Type B pancreatic cell (in vitro differentiated cells): ENCODE measurements around the gene XXYLT1. TPM values are rescaled to one million over a fixed set of nuclear protein-coding genes. Genes with fewer than 3 reads are reported as not detected.
"Not testable (repeated sequence)": the region's sequence is repeated elsewhere in the genome, so short reads cannot be mapped to it uniquely, and the experiment has no call there.

Experiments used
- DNase-seq: peaks from one replicate; pipeline ENCODE4 v3.0.0; 2021; ENCODE audit warnings: mixed read lengths; ENCODE audit not compliant: unreplicated experiment; ENCODE audit errors: extremely low spot score
- H3K27ac Mint-ChIP-seq: 2 replicates; pipeline ENCODE4 v1.8.0; 2021; ENCODE audit warnings: mild to moderate bottlenecking, mixed read lengths
- H3K27me3 Mint-ChIP-seq: 2 replicates; pipeline ENCODE4 v1.8.0; 2021; ENCODE audit warnings: mixed read lengths
- H3K36me3 Mint-ChIP-seq: 2 replicates; pipeline ENCODE4 v1.8.0; 2021; ENCODE audit warnings: mixed read lengths
- H3K4me1 Mint-ChIP-seq: one replicate; pipeline ENCODE4 v1.8.0; 2021; ENCODE audit warnings: mixed read lengths; ENCODE audit not compliant: unreplicated experiment
- H3K4me3 Mint-ChIP-seq: 2 replicates; pipeline ENCODE4 v1.8.0; 2021; ENCODE audit warnings: mild to moderate bottlenecking, mixed read lengths
- H3K9me3 Mint-ChIP-seq: 2 replicates; pipeline ENCODE4 v1.8.0; 2021; ENCODE audit warnings: mixed read lengths
- total RNA-seq: library from RNA; stranded (reverse); gene quantifications from 2 replicates; pipeline ENCODE4 v1.2.1, GENCODE V29; 2021; ENCODE audit warnings: low replicate concordance
- TF ChIP-seq, protein P1 (sequence below): fragments of 200-600 bp; sonication (generic); conservative IDR thresholded peaks from 2 replicates; pipeline ENCODE4 v1.5.0; 2021; ENCODE audit warnings: antibody characterized with exemption, mild to moderate bottlenecking

Gene XXYLT1
- total RNA-seq, 1 donor from 2014 or later, result 27.0 TPM

DNA sequence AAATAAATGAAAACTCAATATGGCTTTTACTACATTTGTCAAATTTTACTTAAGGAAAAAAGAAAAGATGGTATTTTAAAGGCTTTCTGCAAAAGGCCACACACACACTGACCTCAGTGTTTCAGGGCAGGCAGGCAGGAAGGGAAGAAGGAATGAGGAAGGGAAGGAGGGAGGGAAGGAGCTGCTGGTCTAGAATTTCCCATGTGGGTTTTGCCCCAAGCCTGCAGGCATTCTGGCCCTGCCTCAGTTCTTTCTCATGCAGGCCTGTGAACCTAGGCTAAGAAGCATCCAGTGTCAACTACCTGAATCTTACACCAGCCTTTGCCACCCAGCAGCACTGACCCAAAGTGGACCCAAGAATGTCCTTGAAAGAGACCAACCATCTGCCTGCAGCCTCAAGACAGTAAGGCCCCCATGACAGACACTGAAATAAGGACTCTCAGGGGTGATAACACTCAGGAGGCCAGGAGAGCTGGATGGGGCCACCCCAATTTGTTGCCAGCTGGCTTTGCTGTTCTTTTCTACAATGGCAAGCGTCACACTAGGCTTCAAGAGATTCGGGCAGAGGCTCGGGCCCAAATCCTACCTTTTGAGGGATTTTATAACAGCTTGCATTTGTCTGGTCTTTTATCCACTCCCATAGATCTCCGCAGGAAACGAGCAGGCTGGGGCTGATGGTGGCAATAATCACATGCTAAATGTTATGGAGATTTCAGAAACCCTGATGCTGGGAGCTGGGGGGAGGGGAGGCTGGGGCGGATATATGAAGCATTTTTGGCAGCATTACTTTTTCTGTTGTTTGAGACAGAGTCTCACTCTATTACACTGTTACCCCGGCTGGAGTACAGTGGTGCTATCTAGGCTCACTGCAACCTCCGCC, 51.4 kb downstream of the XXYLT1 start:
- Mint-ChIP-seq H3K27ac (no peak overlapping the region), H3K27me3 (no peaks in the 10 kb centered on the region), H3K9me3 (no peaks in the 10 kb centered on the region), H3K4me1 (peaks cover 12% of the 10 kb centered on the region), H3K4me3 (no peak overlapping the region), H3K36me3 (peaks cover 10% of the 10 kb centered on the region)
- TF ChIP-seq, protein P1, sequence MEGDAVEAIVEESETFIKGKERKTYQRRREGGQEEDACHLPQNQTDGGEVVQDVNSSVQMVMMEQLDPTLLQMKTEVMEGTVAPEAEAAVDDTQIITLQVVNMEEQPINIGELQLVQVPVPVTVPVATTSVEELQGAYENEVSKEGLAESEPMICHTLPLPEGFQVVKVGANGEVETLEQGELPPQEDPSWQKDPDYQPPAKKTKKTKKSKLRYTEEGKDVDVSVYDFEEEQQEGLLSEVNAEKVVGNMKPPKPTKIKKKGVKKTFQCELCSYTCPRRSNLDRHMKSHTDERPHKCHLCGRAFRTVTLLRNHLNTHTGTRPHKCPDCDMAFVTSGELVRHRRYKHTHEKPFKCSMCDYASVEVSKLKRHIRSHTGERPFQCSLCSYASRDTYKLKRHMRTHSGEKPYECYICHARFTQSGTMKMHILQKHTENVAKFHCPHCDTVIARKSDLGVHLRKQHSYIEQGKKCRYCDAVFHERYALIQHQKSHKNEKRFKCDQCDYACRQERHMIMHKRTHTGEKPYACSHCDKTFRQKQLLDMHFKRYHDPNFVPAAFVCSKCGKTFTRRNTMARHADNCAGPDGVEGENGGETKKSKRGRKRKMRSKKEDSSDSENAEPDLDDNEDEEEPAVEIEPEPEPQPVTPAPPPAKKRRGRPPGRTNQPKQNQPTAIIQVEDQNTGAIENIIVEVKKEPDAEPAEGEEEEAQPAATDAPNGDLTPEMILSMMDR, result no peak
- peak; percentile 44 for DNase-seq

DNA sequence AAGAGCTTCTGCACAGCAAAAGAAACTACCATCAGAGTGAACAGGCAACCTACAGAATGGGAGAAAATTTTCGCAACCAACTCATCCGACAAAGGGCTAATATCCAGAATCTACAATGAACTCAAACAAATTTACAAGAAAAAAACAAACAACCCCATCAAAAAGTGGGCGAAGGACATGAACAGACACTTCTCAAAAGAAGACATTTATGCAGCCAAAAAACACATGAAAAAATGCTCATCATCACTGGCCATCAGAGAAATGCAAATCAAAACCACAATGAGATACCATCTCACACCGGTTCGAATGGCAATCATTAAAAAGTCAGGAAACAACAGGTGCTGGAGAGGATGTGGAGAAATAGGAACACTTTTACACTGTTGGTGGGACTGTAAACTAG, 52.6 kb downstream of the XXYLT1 start:
- not testable (repeated sequence) for H3K4me3 Mint-ChIP-seq, DNase-seq, H3K36me3 Mint-ChIP-seq, H3K27me3 Mint-ChIP-seq, H3K27ac Mint-ChIP-seq, H3K9me3 Mint-ChIP-seq, H3K4me1 Mint-ChIP-seq

DNA sequence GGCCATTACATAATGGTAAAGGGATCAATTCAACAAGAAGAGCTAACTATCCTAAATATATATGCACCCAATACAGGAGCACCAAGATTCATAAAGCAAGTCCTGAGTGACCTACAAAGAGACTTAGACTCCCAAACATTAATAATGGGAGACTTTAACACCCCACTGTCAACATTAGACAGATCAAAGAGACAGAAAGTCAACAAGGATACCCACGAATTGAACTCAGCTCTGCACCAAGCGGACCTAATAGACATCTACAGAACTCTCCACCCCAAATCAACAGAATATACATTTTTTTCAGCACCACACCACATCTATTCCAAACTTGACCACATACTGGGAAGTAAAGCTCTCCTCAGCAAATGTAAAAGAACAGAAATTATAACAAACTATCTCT, 55.4 kb downstream of the XXYLT1 start:
- H3K4me1 Mint-ChIP-seq, H3K9me3 Mint-ChIP-seq, H3K4me3 Mint-ChIP-seq, H3K27ac Mint-ChIP-seq, H3K27me3 Mint-ChIP-seq, H3K36me3 Mint-ChIP-seq, DNase-seq: not testable (repeated sequence)

DNA sequence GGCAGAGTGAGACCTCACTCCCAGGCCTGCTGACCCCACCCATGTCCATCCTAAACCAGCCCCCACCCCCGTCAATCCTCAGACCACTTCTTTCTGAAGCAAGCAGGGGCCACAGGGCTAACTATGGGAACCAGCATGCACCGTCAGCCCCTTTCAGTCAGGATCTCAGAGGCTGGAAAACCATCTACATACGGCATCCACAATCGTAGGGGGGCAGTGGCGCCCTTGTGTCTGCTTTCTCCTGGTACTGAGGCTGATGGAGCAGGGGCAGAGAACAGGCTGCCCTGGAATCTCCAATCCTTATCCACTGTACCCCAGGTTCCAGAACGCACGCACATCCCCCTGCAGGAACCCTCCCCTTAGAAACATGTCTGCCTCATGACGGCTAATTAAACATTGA, 56.6 kb downstream of the XXYLT1 start:
- H3K27ac Mint-ChIP-seq, result no peak overlapping the region
- TF ChIP-seq, protein P1, result no peak
- H3K9me3 Mint-ChIP-seq, result peaks cover 4% of the 10 kb centered on the region
- H3K4me1 Mint-ChIP-seq, result peaks cover 13% of the 10 kb centered on the region
- peak; percentile 27 for DNase-seq
- H3K4me3 Mint-ChIP-seq, result no peak overlapping the region
- H3K36me3 Mint-ChIP-seq, result peaks cover 4% of the 10 kb centered on the region
- no peaks in the 10 kb centered on the region for H3K27me3 Mint-ChIP-seq

DNA sequence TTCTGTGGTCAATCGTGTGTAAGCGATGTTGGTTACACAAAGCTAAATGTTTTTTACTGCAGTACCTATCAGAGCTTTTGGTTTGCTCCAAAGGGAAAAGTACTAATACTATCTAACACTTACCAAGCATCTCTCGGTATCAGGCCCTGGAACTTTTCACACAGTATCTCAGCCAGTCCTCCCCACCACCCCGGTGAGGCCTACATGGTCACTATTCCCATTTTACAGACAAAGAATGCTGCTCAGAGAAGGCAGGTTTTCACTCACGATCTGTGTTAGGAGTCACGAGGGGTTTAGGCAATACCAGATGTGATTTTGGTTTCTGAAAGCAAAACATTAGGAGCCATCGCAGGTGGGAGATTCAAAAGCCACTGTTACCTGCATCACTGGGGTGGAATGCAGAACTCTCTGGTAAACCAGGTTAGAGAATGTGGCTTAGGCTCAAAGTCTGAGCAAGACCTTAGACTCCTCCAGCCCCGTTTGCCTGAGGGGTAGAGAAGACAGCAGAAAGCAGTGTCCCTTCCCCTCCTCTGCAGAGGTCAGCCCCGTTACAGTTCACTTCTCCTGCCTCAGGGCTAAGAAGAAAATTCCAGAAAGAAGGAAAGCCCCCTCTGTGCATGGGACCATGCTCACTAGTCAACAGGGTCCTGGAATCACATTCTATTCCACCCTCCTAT, 57.2 kb downstream of the XXYLT1 start:
- peaks cover 4% of the 10 kb centered on the region for H3K9me3 Mint-ChIP-seq
- H3K4me3 Mint-ChIP-seq, result no peak overlapping the region
- H3K36me3 Mint-ChIP-seq, result peaks cover 4% of the 10 kb centered on the region
- peak; percentile 37 for DNase-seq
- H3K4me1 Mint-ChIP-seq, result peaks cover 15% of the 10 kb centered on the region
- TF ChIP-seq, protein P1, result no peak
- no peak overlapping the region for H3K27ac Mint-ChIP-seq
- no peaks in the 10 kb centered on the region for H3K27me3 Mint-ChIP-seq

DNA sequence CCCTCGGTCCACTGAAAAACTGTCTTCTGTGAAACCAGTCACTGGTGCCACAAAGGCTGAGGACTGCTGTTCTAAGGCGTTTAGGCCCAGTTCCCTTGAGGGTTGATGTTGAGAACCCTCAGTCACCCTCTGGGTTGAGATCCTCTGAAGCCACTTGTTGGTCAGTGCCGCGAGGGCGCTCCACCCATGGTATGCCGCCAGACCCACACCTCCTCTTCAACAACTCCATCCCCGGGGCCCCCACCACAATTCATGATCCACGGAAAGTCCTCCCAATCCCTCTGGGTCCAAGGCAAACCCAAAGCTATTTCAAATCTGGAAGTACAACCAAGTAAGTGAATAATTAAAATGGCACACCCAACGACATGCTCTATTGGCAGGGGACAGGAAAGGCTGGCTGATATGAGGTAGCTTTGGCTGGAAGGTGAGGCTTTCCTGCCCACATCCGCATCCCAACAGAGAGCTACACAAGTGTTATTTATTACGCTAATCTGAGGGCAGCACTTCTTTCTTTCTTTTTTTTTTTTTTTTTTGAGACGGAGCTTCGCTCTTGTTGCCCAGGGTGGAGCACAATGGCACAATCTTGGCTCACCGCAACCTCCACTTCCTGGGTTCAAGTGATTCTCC, 58.1 kb downstream of the XXYLT1 start:
- H3K4me3 Mint-ChIP-seq, result no peak overlapping the region
- DNase-seq, result peak; percentile 56
- TF ChIP-seq, protein P1, result no peak
- peaks cover 4% of the 10 kb centered on the region for H3K9me3 Mint-ChIP-seq
- H3K36me3 Mint-ChIP-seq, result peaks cover 4% of the 10 kb centered on the region
- H3K27ac Mint-ChIP-seq, result no peak overlapping the region
- H3K4me1 Mint-ChIP-seq, result peaks cover 22% of the 10 kb centered on the region
- no peaks in the 10 kb centered on the region for H3K27me3 Mint-ChIP-seq
